Subcutaneous abdominal adipose tissue (tissue), 5 donors: Measurements from ENCODE around the gene STT3B.
"Not testable (repeated sequence)": the region's sequence is repeated elsewhere in the genome, so short reads cannot be mapped to it uniquely, and the experiment has no call there.

Experiments used
- H3K27ac ChIP-seq: one replicate; pipeline ENCODE4 v1.7.0; 2013; ENCODE audit warnings: low read depth, mild to moderate bottlenecking, inconsistent platforms, low read length, moderate library complexity
- H3K27me3 ChIP-seq, 5 donors: one replicate each; pipeline ENCODE4 v1.7.0; 2013; ENCODE audit warnings: low read length in 5 of 5, inconsistent platforms in 1 of 5; ENCODE audit not compliant: control insufficient read depth in 5 of 5, insufficient read depth in 4 of 5
- H3K36me3 ChIP-seq, 5 donors: one replicate each; pipeline ENCODE4 v1.7.0; 2013; ENCODE audit warnings: low read length in 5 of 5; ENCODE audit not compliant: control insufficient read depth in 5 of 5, insufficient read depth in 5 of 5
- H3K4me1 ChIP-seq, 5 donors: one replicate each; pipeline ENCODE4 v1.7.0; 2013; ENCODE audit warnings: low read length in 5 of 5, mild to moderate bottlenecking in 3 of 5, moderate library complexity in 1 of 5; ENCODE audit not compliant: control insufficient read depth in 5 of 5, insufficient read depth in 5 of 5
- H3K4me3 ChIP-seq, 5 donors: one replicate each; pipeline ENCODE4 v1.7.0; 2013; ENCODE audit warnings: low read length in 5 of 5, low read depth in 1 of 5
- H3K9ac ChIP-seq, 5 donors: one replicate each; pipeline ENCODE4 v1.7.0; 2013; ENCODE audit warnings: low read length in 5 of 5, mild to moderate bottlenecking in 4 of 5, moderate library complexity in 3 of 5
- H3K9me3 ChIP-seq, 5 donors: one replicate each; pipeline ENCODE4 v1.7.0; 2013; ENCODE audit warnings: low read length in 5 of 5; ENCODE audit not compliant: control insufficient read depth in 5 of 5
- donor health status: healthy.
- donor health status: healthy.
- donor health status: healthy.
- donor health status: healthy.
- donor health status: healthy.

The STT3B gene

GRCh38 chr3:31499281-31499680 lies 33.4 kb upstream of the STT3B start:
- Histone ChIP-seq H3K9ac (no peak overlapping the region), H3K4me1 (peaks cover 0 to 8% (median 0%) of the 10 kb centered on the region in 5 donors), H3K36me3 (no peaks in the 10 kb centered on the region), H3K27ac (no peak overlapping the region), H3K4me3 (no peak overlapping the region), H3K9me3 (no peaks in the 10 kb centered on the region), H3K27me3 (peaks cover 0 to 3% (median 0%) of the 10 kb centered on the region in 5 donors)

- H3K27me3 ChIP-seq, result peaks cover 0 to 6% (median 3%) of the 10 kb centered on the region in 5 donors
- no peak overlapping the region for H3K4me3 ChIP-seq
- no peak overlapping the region for H3K27ac ChIP-seq
Measured at GRCh38 chr3:31502803-31503221, 29.9 kb upstream of the STT3B start.

GRCh38 chr3:31503456-31503855 lies 29.3 kb upstream of the STT3B start:
- no peak overlapping the region for H3K27ac ChIP-seq
- H3K27me3 ChIP-seq, result peaks cover 0 to 6% (median 3%) of the 10 kb centered on the region in 5 donors
- no peak overlapping the region for H3K9ac ChIP-seq
- no peaks in the 10 kb centered on the region for H3K4me1 ChIP-seq
- no peaks in the 10 kb centered on the region for H3K36me3 ChIP-seq
- no peaks in the 10 kb centered on the region for H3K9me3 ChIP-seq
- H3K4me3 ChIP-seq, result no peak overlapping the region

More at GRCh38 chr3:31502803-31503221, 29.9 kb upstream of the STT3B start:
- Histone ChIP-seq H3K36me3 (no peaks in the 10 kb centered on the region), H3K9ac (no peak overlapping the region), H3K9me3 (no peaks in the 10 kb centered on the region), H3K4me1 (no peaks in the 10 kb centered on the region)

- H3K4me3 ChIP-seq, result no peak overlapping the region
- H3K4me1 ChIP-seq, result no peaks in the 10 kb centered on the region
- H3K9me3 ChIP-seq, result no peaks in the 10 kb centered on the region
- no peak overlapping the region for H3K27ac ChIP-seq
- H3K27me3 ChIP-seq, result peaks cover 0 to 4% (median 3%) of the 10 kb centered on the region in 5 donors
- H3K9ac ChIP-seq, result no peak overlapping the region
- no peaks in the 10 kb centered on the region for H3K36me3 ChIP-seq
Measured at GRCh38 chr3:31504230-31504629, 28.5 kb upstream of the STT3B start.

GRCh38 chr3:31505371-31506048 lies 27.2 kb upstream of the STT3B start:
- Histone ChIP-seq H3K27me3 (peaks cover 0 to 4% (median 3%) of the 10 kb centered on the region in 5 donors), H3K9ac (no peak overlapping the region), H3K9me3 (no peaks in the 10 kb centered on the region), H3K4me1 (no peaks in the 10 kb centered on the region), H3K36me3 (no peaks in the 10 kb centered on the region), H3K4me3 (no peak overlapping the region), H3K27ac (no peak overlapping the region)

GRCh38 chr3:31506515-31506914 lies 26.2 kb upstream of the STT3B start:
- not testable (repeated sequence) for H3K4me1 ChIP-seq, H3K9me3 ChIP-seq, H3K36me3 ChIP-seq, H3K9ac ChIP-seq, H3K27ac ChIP-seq, H3K27me3 ChIP-seq, H3K4me3 ChIP-seq

- H3K9ac ChIP-seq, result no peak overlapping the region
- H3K27me3 ChIP-seq, result peaks cover 0 to 3% (median 3%) of the 10 kb centered on the region in 5 donors
- no peak overlapping the region for H3K27ac ChIP-seq
- H3K9me3 ChIP-seq, result no peaks in the 10 kb centered on the region
- H3K4me3 ChIP-seq, result no peak overlapping the region
- no peaks in the 10 kb centered on the region for H3K36me3 ChIP-seq
- H3K4me1 ChIP-seq, result no peaks in the 10 kb centered on the region
Measured at GRCh38 chr3:31508452-31509146, 24.1 kb upstream of the STT3B start.

GRCh38 chr3:31509147-31509728 lies 23.5 kb upstream of the STT3B start:
- Histone ChIP-seq H3K27ac (no peak overlapping the region), H3K9ac (no peak overlapping the region), H3K9me3 (no peaks in the 10 kb centered on the region), H3K36me3 (no peaks in the 10 kb centered on the region), H3K27me3 (peaks cover 0 to 3% (median 3%) of the 10 kb centered on the region in 5 donors), H3K4me3 (no peak overlapping the region), H3K4me1 (no peaks in the 10 kb centered on the region)

GRCh38 chr3:31514570-31514969 lies 18.2 kb upstream of the STT3B start:
- no peaks in the 10 kb centered on the region for H3K9me3 ChIP-seq
- no peak overlapping the region for H3K27ac ChIP-seq
- H3K9ac ChIP-seq, result no peak overlapping the region
- no peak overlapping the region for H3K4me3 ChIP-seq
- no peaks in the 10 kb centered on the region for H3K4me1 ChIP-seq
- H3K36me3 ChIP-seq, result no peaks in the 10 kb centered on the region
- no peaks in the 10 kb centered on the region for H3K27me3 ChIP-seq
